ENCODE data around the gene UBR4. TPM values are rescaled to one million over a fixed set of nuclear protein-coding genes. Genes with fewer than 3 reads are reported as not detected.

UBR4 gene
- total RNA-seq, 1 experiment from 2014 or later = 107 TPM

DNA sequence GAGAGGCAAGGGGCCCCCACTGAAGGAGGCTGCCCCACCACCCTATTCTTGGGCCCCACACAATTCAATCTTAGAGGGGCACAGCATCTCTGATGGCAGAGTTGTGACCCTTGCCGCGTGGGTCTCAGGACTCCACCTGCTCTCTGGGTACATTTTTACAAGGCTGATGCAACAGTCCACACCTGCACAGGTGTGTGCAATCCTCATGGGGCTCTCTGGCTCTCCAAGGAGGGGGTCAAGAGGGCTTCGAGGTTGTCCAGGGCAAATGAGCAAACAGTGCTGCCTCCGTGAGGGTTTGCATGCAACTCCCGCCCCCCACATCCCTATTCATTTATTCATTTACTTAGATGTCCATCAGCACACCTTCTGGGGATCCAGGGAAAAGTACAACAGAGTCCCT lies 172.0 kb downstream of the UBR4 start:
- BruUV-seq (replicated peaks) = no TSS peak
- H3K4me3 ChIP-seq (replicated peaks in 1 of 2; ENCODE audit: low read depth in 1 of 2, low read length in 2 of 2) = no peak overlapping the region
- no peak overlapping the region for H2AFZ ChIP-seq (ENCODE audit: low read depth, low read length, poor library complexity, severe bottlenecking)
- H3K9me2 ChIP-seq (ENCODE audit: insufficient read depth) = no peaks in the 10 kb centered on the region
- TF ChIP-seq ELF1 (IDR thresholded peaks at IDR 0.05; ENCODE audit: borderline replicate concordance, low read depth) (no peak), SP1 (IDR thresholded peaks at IDR 0.05; ENCODE audit: low read depth) (no peak), JUND (IDR thresholded peaks at IDR 0.05) (no peak), YY1 (IDR thresholded peaks at IDR 0.05; ENCODE audit: extremely low read depth, insufficient replicate concordance, low read depth, low read length) (no peak)
- no peak overlapping the region for H3K9ac ChIP-seq (ENCODE audit: low read length)
- ChIA-PET POLR2A (no interaction called here), CTCF (no interaction called here), RAD21 (ENCODE audit: low non-redundant PET in 1 of 2, low total read pairs in 2 of 2, uncharacterized antibody in 2 of 2, unreplicated experiment in 2 of 2) (no interaction called here)
- H3K27ac ChIP-seq (ENCODE audit: low read depth, low read length) = no peak overlapping the region
- no peaks in the 10 kb centered on the region for H3K9me3 ChIP-seq (ENCODE audit: control insufficient read depth in 1 of 2, insufficient read depth in 1 of 2, low read depth in 1 of 2, low read length in 2 of 2)
- no peaks in the 10 kb centered on the region for H3K36me3 ChIP-seq (ENCODE audit: control insufficient read depth in 1 of 2, insufficient read depth in 2 of 2, low read length in 2 of 2)
- H3K79me2 ChIP-seq (ENCODE audit: insufficient read depth, low read length) = no peaks in the 10 kb centered on the region
- no peak for ATAC-seq
- no peaks in the 10 kb centered on the region for H4K20me1 ChIP-seq (ENCODE audit: insufficient read depth)
- no peak for DNase-seq (ENCODE audit: low read depth, low spot score)
- H3K27me3 ChIP-seq (ENCODE audit: insufficient read depth, low read length) = no peaks in the 10 kb centered on the region
- no peak overlapping the region for H3K4me2 ChIP-seq (ENCODE audit: low read length)
- intact Hi-C loops (cut with micrococcal nuclease) = no loop called here
- H3K4me1 ChIP-seq (ENCODE audit: control insufficient read depth in 1 of 2, insufficient read depth in 2 of 2, low read length in 2 of 2) = peaks cover 0 to 8% of the 10 kb centered on the region in 2 experiments; a peak in 1 of 4 replicates

DNA sequence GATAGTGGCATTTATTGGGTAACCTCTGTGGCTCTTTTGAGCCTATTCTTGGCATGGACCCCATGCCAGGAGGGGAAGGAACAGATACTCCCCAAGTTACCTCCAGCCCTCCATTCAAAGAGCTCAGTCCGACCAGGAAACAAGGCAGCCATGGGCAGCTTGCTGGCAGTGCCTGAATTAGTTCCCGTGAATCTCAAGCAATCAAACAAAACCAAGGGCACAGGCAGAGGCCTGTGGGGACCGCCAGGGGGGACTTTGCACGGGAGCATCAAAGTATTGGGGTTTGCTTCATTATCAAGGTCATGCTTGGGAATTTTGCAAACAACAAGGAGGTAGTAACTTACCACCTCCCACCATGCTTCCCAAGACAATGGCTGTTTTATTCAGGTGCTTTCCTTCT lies 172.4 kb downstream of the UBR4 start:
- ChIA-PET POLR2A (no interaction called here), RAD21 (ENCODE audit: low non-redundant PET in 1 of 2, low total read pairs in 2 of 2, uncharacterized antibody in 2 of 2, unreplicated experiment in 2 of 2) (no interaction called here), CTCF (no interaction called here)
- H4K20me1 ChIP-seq (ENCODE audit: insufficient read depth) = no peaks in the 10 kb centered on the region
- TF ChIP-seq FOSL1 (IDR thresholded peaks at IDR 0.05; ENCODE audit: low read depth) (no peak), JUND (IDR thresholded peaks at IDR 0.05) (no peak), POLR2A (IDR thresholded peaks at IDR 0.05; ENCODE audit: borderline replicate concordance, extremely low read depth, insufficient read depth, insufficient read length) (no peak), EZH2phosphoT487 (IDR thresholded peaks at IDR 0.05; ENCODE audit: borderline replicate concordance) (no peak), YY1 (IDR thresholded peaks at IDR 0.05; ENCODE audit: extremely low read depth, insufficient replicate concordance, low read depth, low read length) (no peak), ZNF274 (IDR thresholded peaks at IDR 0.05; ENCODE audit: low read depth, low read length) (no peak), TCF7L2 (IDR thresholded peaks at IDR 0.05; ENCODE audit: borderline replicate concordance, extremely low read depth, insufficient read depth, insufficient read length) (no peak), POLR2AphosphoS5 (IDR thresholded peaks at IDR 0.05; ENCODE audit: low read depth, low read length) (no peak), SIN3A (IDR thresholded peaks at IDR 0.05; ENCODE audit: low read depth) (no peak), SP1 (IDR thresholded peaks at IDR 0.05; ENCODE audit: low read depth) (no peak), CEBPB (IDR thresholded peaks at IDR 0.05; ENCODE audit: low read depth) (no peak), RAD21 (IDR thresholded peaks at IDR 0.05; ENCODE audit: low read depth) (no peak), ATF3 (IDR thresholded peaks at IDR 0.05) (no peak), CBX3 (IDR thresholded peaks at IDR 0.05; ENCODE audit: low read depth) (no peak)
- TF ChIP-seq, protein P1, sequence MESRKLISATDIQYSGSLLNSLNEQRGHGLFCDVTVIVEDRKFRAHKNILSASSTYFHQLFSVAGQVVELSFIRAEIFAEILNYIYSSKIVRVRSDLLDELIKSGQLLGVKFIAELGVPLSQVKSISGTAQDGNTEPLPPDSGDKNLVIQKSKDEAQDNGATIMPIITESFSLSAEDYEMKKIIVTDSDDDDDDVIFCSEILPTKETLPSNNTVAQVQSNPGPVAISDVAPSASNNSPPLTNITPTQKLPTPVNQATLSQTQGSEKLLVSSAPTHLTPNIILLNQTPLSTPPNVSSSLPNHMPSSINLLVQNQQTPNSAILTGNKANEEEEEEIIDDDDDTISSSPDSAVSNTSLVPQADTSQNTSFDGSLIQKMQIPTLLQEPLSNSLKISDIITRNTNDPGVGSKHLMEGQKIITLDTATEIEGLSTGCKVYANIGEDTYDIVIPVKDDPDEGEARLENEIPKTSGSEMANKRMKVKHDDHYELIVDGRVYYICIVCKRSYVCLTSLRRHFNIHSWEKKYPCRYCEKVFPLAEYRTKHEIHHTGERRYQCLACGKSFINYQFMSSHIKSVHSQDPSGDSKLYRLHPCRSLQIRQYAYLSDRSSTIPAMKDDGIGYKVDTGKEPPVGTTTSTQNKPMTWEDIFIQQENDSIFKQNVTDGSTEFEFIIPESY (IDR thresholded peaks at IDR 0.05; ENCODE audit: extremely low read depth, insufficient replicate concordance, low read length) = no peak
- TF ChIP-seq, protein P2, sequence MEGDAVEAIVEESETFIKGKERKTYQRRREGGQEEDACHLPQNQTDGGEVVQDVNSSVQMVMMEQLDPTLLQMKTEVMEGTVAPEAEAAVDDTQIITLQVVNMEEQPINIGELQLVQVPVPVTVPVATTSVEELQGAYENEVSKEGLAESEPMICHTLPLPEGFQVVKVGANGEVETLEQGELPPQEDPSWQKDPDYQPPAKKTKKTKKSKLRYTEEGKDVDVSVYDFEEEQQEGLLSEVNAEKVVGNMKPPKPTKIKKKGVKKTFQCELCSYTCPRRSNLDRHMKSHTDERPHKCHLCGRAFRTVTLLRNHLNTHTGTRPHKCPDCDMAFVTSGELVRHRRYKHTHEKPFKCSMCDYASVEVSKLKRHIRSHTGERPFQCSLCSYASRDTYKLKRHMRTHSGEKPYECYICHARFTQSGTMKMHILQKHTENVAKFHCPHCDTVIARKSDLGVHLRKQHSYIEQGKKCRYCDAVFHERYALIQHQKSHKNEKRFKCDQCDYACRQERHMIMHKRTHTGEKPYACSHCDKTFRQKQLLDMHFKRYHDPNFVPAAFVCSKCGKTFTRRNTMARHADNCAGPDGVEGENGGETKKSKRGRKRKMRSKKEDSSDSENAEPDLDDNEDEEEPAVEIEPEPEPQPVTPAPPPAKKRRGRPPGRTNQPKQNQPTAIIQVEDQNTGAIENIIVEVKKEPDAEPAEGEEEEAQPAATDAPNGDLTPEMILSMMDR (IDR thresholded peaks at IDR 0.05 in 2 of 3, conservative IDR thresholded peaks at IDR 0.05 in 1 of 3; ENCODE audit: borderline replicate concordance in 1 of 3, insufficient read depth in 1 of 3, low read depth in 2 of 3, low read length in 2 of 3) = no peak
- TF ChIP-seq, protein P3, sequence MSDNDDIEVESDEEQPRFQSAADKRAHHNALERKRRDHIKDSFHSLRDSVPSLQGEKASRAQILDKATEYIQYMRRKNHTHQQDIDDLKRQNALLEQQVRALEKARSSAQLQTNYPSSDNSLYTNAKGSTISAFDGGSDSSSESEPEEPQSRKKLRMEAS (IDR thresholded peaks at IDR 0.05) = no peak
- no peaks in the 10 kb centered on the region for H3K9me3 ChIP-seq (ENCODE audit: control insufficient read depth in 1 of 2, insufficient read depth in 1 of 2, low read depth in 1 of 2, low read length in 2 of 2)
- H3K27me3 ChIP-seq (ENCODE audit: insufficient read depth, low read length) = no peaks in the 10 kb centered on the region
- H3K9ac ChIP-seq (ENCODE audit: low read length) = no peak overlapping the region
- no TSS peak for BruUV-seq (replicated peaks)
- H3K4me3 ChIP-seq (replicated peaks in 1 of 2; ENCODE audit: low read depth in 1 of 2, low read length in 2 of 2) = no peak overlapping the region
- no peak for DNase-seq (ENCODE audit: low read depth, low spot score)
- peaks cover 0 to 11% of the 10 kb centered on the region in 2 experiments; a peak in 1 of 4 replicates for H3K4me1 ChIP-seq (ENCODE audit: control insufficient read depth in 1 of 2, insufficient read depth in 2 of 2, low read length in 2 of 2)
- no peak for ATAC-seq
- H3K4me2 ChIP-seq (ENCODE audit: low read length) = no peak overlapping the region
- intact Hi-C loops (cut with micrococcal nuclease) = no loop called here
- no peaks in the 10 kb centered on the region for H3K9me2 ChIP-seq (ENCODE audit: insufficient read depth)
- H2AFZ ChIP-seq (ENCODE audit: low read depth, low read length, poor library complexity, severe bottlenecking) = no peak overlapping the region
- no peaks in the 10 kb centered on the region for H3K36me3 ChIP-seq (ENCODE audit: control insufficient read depth in 1 of 2, insufficient read depth in 2 of 2, low read length in 2 of 2)
- no peak overlapping the region for H3K27ac ChIP-seq (ENCODE audit: low read depth, low read length)
- no peaks in the 10 kb centered on the region for H3K79me2 ChIP-seq (ENCODE audit: insufficient read depth, low read length)

Data from HCT116 (cell line).